ENCODE results near the gene DPP6. TPM values are rescaled to one million over a fixed set of nuclear protein-coding genes. Genes with fewer than 3 reads are reported as not detected.

The DPP6 gene
- total RNA-seq, 4 donors from 2014 or later = 0.60 to 1.7 (median 1.6) TPM; not detected in 1

GRCh38 chr7:154231732-154232131 lies 179.5 kb downstream of the DPP6 start:
- 42 to 52% methylated on average over 6 of the region's 6 CpGs for WGBS, 2 donors

GRCh38 chr7:154232700-154233099 lies 180.5 kb downstream of the DPP6 start:
- DNase-seq (ENCODE audit: low spot score in 2 of 2) = no peak
- WGBS, 2 donors = 79 to 82% methylated on average over 5 of the region's 5 CpGs

More at GRCh38 chr7:154231732-154232131, 179.5 kb downstream of the DPP6 start:
- Histone ChIP-seq H3K27ac (no peak overlapping the region), H3K36me3 (no peaks in the 10 kb centered on the region), H3K4me3 (no peak overlapping the region), H3K9me3 (peaks cover 0 to 15% (median 0%) of the 10 kb centered on the region in 4 donors), H3K27me3 (no peaks in the 10 kb centered on the region), H3K4me1 (no peaks in the 10 kb centered on the region)
- no peak for TF ChIP-seq POLR2A (IDR thresholded peaks at IDR 0.05)
- TF ChIP-seq, protein P1, sequence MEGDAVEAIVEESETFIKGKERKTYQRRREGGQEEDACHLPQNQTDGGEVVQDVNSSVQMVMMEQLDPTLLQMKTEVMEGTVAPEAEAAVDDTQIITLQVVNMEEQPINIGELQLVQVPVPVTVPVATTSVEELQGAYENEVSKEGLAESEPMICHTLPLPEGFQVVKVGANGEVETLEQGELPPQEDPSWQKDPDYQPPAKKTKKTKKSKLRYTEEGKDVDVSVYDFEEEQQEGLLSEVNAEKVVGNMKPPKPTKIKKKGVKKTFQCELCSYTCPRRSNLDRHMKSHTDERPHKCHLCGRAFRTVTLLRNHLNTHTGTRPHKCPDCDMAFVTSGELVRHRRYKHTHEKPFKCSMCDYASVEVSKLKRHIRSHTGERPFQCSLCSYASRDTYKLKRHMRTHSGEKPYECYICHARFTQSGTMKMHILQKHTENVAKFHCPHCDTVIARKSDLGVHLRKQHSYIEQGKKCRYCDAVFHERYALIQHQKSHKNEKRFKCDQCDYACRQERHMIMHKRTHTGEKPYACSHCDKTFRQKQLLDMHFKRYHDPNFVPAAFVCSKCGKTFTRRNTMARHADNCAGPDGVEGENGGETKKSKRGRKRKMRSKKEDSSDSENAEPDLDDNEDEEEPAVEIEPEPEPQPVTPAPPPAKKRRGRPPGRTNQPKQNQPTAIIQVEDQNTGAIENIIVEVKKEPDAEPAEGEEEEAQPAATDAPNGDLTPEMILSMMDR (IDR thresholded peaks at IDR 0.05) = no peak
- TF ChIP-seq EP300 (IDR thresholded peaks at IDR 0.05) = no peak
- DNase-seq (ENCODE audit: low spot score in 2 of 2) = no peak

GRCh38 chr7:154241988-154242387 lies 189.8 kb downstream of the DPP6 start:
- DNase-seq (ENCODE audit: low spot score in 2 of 2) = no peak
- TF ChIP-seq, protein P1 (IDR thresholded peaks at IDR 0.05) = no peak
- TF ChIP-seq EP300 (IDR thresholded peaks at IDR 0.05) (no peak), POLR2A (IDR thresholded peaks at IDR 0.05) (no peak)
- WGBS, 2 donors = 86 to 87% methylated on average over 3 of the region's 3 CpGs

More at GRCh38 chr7:154232700-154233099, 180.5 kb downstream of the DPP6 start:
- no peak overlapping the region for H3K27ac ChIP-seq
- H3K4me3 ChIP-seq = no peak overlapping the region
- H3K36me3 ChIP-seq = no peaks in the 10 kb centered on the region
- TF ChIP-seq POLR2A (IDR thresholded peaks at IDR 0.05) (no peak), EP300 (IDR thresholded peaks at IDR 0.05) (no peak)
- TF ChIP-seq, protein P1 (IDR thresholded peaks at IDR 0.05) = no peak
- H3K4me1 ChIP-seq = no peaks in the 10 kb centered on the region
- H3K9me3 ChIP-seq = peaks cover 0 to 17% (median 0%) of the 10 kb centered on the region in 4 donors
- no peaks in the 10 kb centered on the region for H3K27me3 ChIP-seq

GRCh38 chr7:154242709-154243108 lies 190.5 kb downstream of the DPP6 start:
- DNase-seq (ENCODE audit: low spot score in 2 of 2) = no peak
- Histone ChIP-seq H3K27me3 (no peaks in the 10 kb centered on the region), H3K36me3 (no peaks in the 10 kb centered on the region), H3K4me3 (no peak overlapping the region), H3K27ac (no peak overlapping the region), H3K4me1 (no peaks in the 10 kb centered on the region), H3K9me3 (peaks cover 0 to 21% (median 0%) of the 10 kb centered on the region in 4 donors)
- no peak for TF ChIP-seq EP300 (IDR thresholded peaks at IDR 0.05)
- no peak for TF ChIP-seq POLR2A (IDR thresholded peaks at IDR 0.05)
- TF ChIP-seq, protein P1 (IDR thresholded peaks at IDR 0.05) = no peak

More at GRCh38 chr7:154241988-154242387, 189.8 kb downstream of the DPP6 start:
- Histone ChIP-seq H3K4me3 (no peak overlapping the region), H3K27me3 (no peaks in the 10 kb centered on the region), H3K36me3 (no peaks in the 10 kb centered on the region), H3K4me1 (no peaks in the 10 kb centered on the region), H3K9me3 (peaks cover 0 to 23% (median 0%) of the 10 kb centered on the region in 4 donors), H3K27ac (no peak overlapping the region)

GRCh38 chr7:154252046-154252445 lies 199.8 kb downstream of the DPP6 start:
- Histone ChIP-seq H3K4me1 (no peaks in the 10 kb centered on the region), H3K27ac (no peak overlapping the region), H3K9me3 (no peaks in the 10 kb centered on the region), H3K4me3 (no peak overlapping the region), H3K36me3 (no peaks in the 10 kb centered on the region), H3K27me3 (no peaks in the 10 kb centered on the region)
- DNase-seq (ENCODE audit: low spot score in 2 of 2) = no peak
- no peak for TF ChIP-seq EP300 (IDR thresholded peaks at IDR 0.05)
- no peak for TF ChIP-seq POLR2A (IDR thresholded peaks at IDR 0.05)
- TF ChIP-seq, protein P1 (IDR thresholded peaks at IDR 0.05) = no peak
- WGBS, 2 donors = 87 to 90% methylated on average over 6 of the region's 6 CpGs

All from tibial nerve (tissue), 4 donors.